Esophagus squamous epithelium (tissue), 4 donors: ENCODE data around the gene PTP4A2.
"Not testable (repeated sequence)": the region's sequence is repeated elsewhere in the genome, so short reads cannot be mapped to it uniquely, and the experiment has no call there.

ENCODE experiments used
- CTCF ChIP-seq, 6 experiments: fragments of 450-650 bp in 4 of 6; fragments of 200-600 bp in 2 of 6; sonication (generic) in 2 of 6; IDR thresholded peaks; one replicate each; pipeline ENCODE4 v1.5.1; 2016 to 2019; ENCODE audit warnings: antibody characterized with exemption in 6 of 6, mild to moderate bottlenecking in 4 of 6, moderate library complexity in 4 of 6
- POLR2A ChIP-seq, 4 donors: fragments of 450-650 bp; IDR thresholded peaks; one replicate each; pipeline ENCODE4 v1.6.1; 2017; ENCODE audit warnings: antibody characterized with exemption in 4 of 4, mild to moderate bottlenecking in 4 of 4, moderate library complexity in 3 of 4

- not testable (repeated sequence) for TF ChIP-seq CTCF, POLR2A (IDR thresholded peaks at IDR 0.05)
These were observed 3.9 kb upstream of the PTP4A2 start for GRCh38 chr1:31942061-31942460.
